IPS-18a (cell line): ENCODE data around the gene ZSWIM6.

Experiments used
- H3K27ac ChIP-seq: one replicate; pipeline ENCODE4 v1.5.1; 2013; ENCODE audit warnings: low read length
- H3K27me3 ChIP-seq: one replicate; pipeline ENCODE4 v1.6.1; 2013; ENCODE audit warnings: mild to moderate bottlenecking, low read length; ENCODE audit not compliant: control insufficient read depth, insufficient read depth
- H3K36me3 ChIP-seq: one replicate; pipeline ENCODE4 v1.6.1; 2013; ENCODE audit warnings: low read depth, low read length; ENCODE audit not compliant: control insufficient read depth
- H3K4me1 ChIP-seq: one replicate; pipeline ENCODE4 v1.6.1; 2013; ENCODE audit warnings: low read depth, low read length; ENCODE audit not compliant: control insufficient read depth
- H3K4me3 ChIP-seq: one replicate; pipeline ENCODE4 v1.5.1; 2013; ENCODE audit warnings: low read length
- H3K9ac ChIP-seq: one replicate; pipeline ENCODE4 v1.6.1; 2013; ENCODE audit warnings: mild to moderate bottlenecking, low read length, moderate library complexity
- H3K9me3 ChIP-seq: one replicate; pipeline ENCODE4 v1.6.1; 2013; ENCODE audit warnings: low read depth, low read length; ENCODE audit not compliant: control insufficient read depth

The ZSWIM6 gene

DNA sequence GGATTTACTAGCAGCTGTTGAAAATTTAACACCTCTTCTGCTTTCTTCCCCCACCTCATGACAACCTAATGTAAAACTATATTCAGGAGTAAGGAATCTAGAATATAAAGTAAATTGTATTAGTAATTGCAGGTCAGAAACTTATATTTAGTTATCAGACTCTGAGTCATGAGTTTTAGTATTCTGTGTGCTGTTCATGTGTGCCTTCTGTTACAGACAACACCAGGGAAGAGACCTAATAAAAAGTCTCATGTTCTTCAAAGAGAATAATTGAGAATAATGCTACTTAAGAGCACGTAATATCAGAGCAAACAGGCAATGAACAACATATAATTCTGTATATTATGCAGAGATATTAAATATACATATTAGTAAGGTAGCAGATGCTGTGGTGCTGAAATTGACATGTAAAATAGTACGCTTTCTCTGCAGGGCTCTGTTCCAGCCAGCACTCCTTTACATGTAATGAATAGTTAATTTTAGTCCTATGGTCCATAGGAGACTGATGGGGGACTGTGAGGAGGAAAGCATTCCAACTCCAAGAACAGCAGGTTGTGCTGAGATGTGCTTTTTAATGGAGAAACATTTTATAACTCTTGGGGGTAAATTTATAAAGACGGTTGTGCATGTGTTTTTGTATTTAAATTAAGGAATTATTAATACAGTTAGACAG lies 106.4 kb downstream of the ZSWIM6 start:
- Histone ChIP-seq H3K36me3 (no peaks in the 10 kb centered on the region), H3K27ac (no peak overlapping the region), H3K4me3 (no peak overlapping the region), H3K4me1 (no peaks in the 10 kb centered on the region), H3K27me3 (no peaks in the 10 kb centered on the region), H3K9ac (no peak overlapping the region), H3K9me3 (peaks cover 21% of the 10 kb centered on the region)

DNA sequence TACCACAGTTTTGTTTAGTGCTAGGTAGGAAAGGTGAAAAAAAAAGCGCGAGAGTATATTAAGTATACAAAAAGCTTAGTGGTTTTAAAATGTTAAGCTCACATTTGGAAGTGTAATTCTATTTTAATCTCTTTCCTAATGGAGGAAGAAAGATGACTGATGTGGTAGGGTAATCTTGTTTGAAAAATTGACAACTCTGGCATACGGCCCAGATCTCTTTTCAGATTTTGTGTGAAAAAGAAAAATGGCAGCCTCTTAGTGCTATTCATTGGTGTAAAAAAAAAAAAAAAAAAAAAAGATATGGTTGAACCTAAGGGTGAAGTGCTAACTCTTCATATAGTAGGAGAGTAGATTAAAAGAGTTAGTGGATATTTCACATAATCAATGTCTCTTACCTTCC lies 108.0 kb downstream of the ZSWIM6 start:
- H3K36me3 ChIP-seq: no peaks in the 10 kb centered on the region
- no peak overlapping the region for H3K4me3 ChIP-seq
- H3K27me3 ChIP-seq: no peaks in the 10 kb centered on the region
- no peak overlapping the region for H3K9ac ChIP-seq
- H3K27ac ChIP-seq: no peak overlapping the region
- peaks cover 23% of the 10 kb centered on the region for H3K9me3 ChIP-seq
- no peaks in the 10 kb centered on the region for H3K4me1 ChIP-seq

DNA sequence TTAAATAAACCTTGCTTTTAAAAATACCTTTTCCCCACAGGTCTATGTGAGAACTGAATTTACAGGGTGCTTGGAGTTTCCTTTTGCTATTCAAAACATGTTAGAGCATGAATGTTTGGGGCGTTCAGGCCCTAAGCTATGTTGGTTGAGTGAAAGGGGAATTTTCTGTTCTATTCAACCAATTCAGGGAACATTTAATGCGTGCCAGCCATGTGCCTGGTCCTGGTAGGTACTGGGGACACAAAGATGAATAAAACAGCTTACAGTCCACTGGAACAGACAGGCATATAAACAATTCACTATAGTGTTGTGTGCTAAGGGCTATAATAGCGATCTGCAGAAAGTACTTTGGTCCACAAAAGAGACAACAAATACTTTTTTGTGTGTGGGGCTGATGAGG lies 108.5 kb downstream of the ZSWIM6 start:
- Histone ChIP-seq H3K9me3 (peaks cover 23% of the 10 kb centered on the region), H3K36me3 (no peaks in the 10 kb centered on the region), H3K4me1 (no peaks in the 10 kb centered on the region)

GRCh38 chr5:61441742-61442141 lies 109.7 kb downstream of the ZSWIM6 start:
- Histone ChIP-seq H3K4me1 (no peaks in the 10 kb centered on the region), H3K4me3 (no peak overlapping the region), H3K27me3 (no peaks in the 10 kb centered on the region), H3K36me3 (no peaks in the 10 kb centered on the region), H3K9me3 (peaks cover 23% of the 10 kb centered on the region), H3K27ac (no peak overlapping the region), H3K9ac (no peak overlapping the region)

More for the DNA sequence above, 108.5 kb downstream of the ZSWIM6 start:
- H3K27me3 ChIP-seq: no peaks in the 10 kb centered on the region
- no peak overlapping the region for H3K4me3 ChIP-seq
- H3K9ac ChIP-seq: no peak overlapping the region
- H3K27ac ChIP-seq: no peak overlapping the region

GRCh38 chr5:61447780-61448495 lies 115.9 kb downstream of the ZSWIM6 start:
- H3K4me3 ChIP-seq: no peak overlapping the region
- peaks cover 6% of the 10 kb centered on the region for H3K9me3 ChIP-seq
- no peaks in the 10 kb centered on the region for H3K36me3 ChIP-seq
- peaks cover 7% of the 10 kb centered on the region for H3K4me1 ChIP-seq
- no peak overlapping the region for H3K9ac ChIP-seq
- H3K27ac ChIP-seq: no peak overlapping the region
- no peaks in the 10 kb centered on the region for H3K27me3 ChIP-seq

GRCh38 chr5:61449804-61450492 lies 117.9 kb downstream of the ZSWIM6 start:
- Histone ChIP-seq H3K27ac (no peak overlapping the region), H3K9me3 (no peaks in the 10 kb centered on the region), H3K4me1 (peaks cover 7% of the 10 kb centered on the region), H3K36me3 (no peaks in the 10 kb centered on the region), H3K4me3 (no peak overlapping the region), H3K27me3 (no peaks in the 10 kb centered on the region), H3K9ac (no peak overlapping the region)

DNA sequence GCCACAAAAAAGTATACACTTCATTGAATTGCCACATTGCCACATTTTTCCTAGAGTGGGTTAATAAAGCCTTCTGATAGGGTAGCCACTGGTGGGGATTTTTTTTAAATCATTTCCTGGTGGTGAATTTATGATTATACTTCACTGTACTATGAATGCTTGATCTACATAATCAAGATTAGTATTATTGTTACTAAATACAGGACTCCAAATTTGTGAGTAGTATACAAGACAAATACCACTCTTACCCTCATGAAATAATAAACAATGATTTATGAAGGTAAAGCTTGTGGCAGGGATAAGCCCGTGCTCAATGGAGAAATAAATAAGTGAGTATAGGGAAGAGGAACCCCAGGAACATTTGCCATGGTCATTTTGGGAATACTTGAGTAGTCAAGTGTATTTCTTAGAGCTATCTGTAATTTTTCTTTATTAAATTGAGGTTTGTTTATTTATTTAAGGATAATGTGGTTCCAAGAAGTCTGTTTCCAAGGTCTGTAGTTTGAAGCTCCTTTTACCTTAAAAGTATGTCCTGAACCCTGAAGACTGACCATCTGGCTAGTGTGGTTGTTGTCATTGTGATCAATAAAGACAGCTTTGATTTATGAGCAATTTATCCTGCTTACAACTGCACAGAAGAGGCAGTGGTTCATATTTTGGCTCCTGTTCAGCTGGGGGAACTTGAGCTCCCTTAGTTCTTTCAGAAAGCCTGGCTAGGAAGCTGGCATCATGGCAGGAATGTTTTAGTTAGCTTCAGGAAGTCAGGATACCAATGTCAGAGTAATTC lies 118.6 kb downstream of the ZSWIM6 start:
- Histone ChIP-seq H3K4me3 (no peak overlapping the region), H3K9me3 (no peaks in the 10 kb centered on the region), H3K4me1 (peaks cover 11% of the 10 kb centered on the region), H3K27ac (no peak overlapping the region), H3K9ac (no peak overlapping the region), H3K27me3 (no peaks in the 10 kb centered on the region), H3K36me3 (no peaks in the 10 kb centered on the region)

GRCh38 chr5:61455179-61456006 lies 123.3 kb downstream of the ZSWIM6 start:
- H3K27ac ChIP-seq: no peak overlapping the region
- no peaks in the 10 kb centered on the region for H3K9me3 ChIP-seq
- no peaks in the 10 kb centered on the region for H3K27me3 ChIP-seq
- peak overlapping the region; percentile 3 for H3K4me3 ChIP-seq
- H3K4me1 ChIP-seq: peaks cover 13% of the 10 kb centered on the region
- no peaks in the 10 kb centered on the region for H3K36me3 ChIP-seq
- H3K9ac ChIP-seq: no peak overlapping the region

DNA sequence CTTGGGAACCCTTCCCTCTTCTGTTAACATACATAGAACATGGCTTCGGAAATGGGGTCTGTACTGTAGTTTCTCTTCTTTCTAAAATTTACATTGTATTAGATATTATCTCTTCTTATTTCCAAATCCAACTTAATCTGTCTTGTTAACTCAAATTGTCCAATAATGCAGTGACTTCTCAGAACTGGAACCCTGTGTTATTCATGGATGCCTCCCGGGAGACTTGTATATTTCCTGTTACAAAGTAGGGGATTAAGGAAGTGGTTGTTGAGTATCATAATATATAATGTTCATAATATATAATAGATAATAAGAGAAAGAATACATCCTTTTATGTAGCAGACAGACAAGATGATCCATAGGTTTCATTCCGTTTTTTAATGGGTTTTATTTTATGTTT lies 128.4 kb downstream of the ZSWIM6 start:
- Histone ChIP-seq H3K27ac (no peak overlapping the region), H3K4me3 (no peak overlapping the region), H3K27me3 (no peaks in the 10 kb centered on the region), H3K36me3 (no peaks in the 10 kb centered on the region), H3K4me1 (peaks cover 9% of the 10 kb centered on the region), H3K9me3 (no peaks in the 10 kb centered on the region), H3K9ac (no peak overlapping the region)

- Histone ChIP-seq H3K4me1 (peaks cover 1% of the 10 kb centered on the region), H3K9ac (no peak overlapping the region)
These were observed 129.4 kb downstream of the ZSWIM6 start for GRCh38 chr5:61461417-61461816.

More at GRCh38 chr5:61461417-61461816, 129.4 kb downstream of the ZSWIM6 start:
- Histone ChIP-seq H3K36me3 (no peaks in the 10 kb centered on the region), H3K4me3 (no peak overlapping the region), H3K27me3 (no peaks in the 10 kb centered on the region), H3K27ac (no peak overlapping the region), H3K9me3 (no peaks in the 10 kb centered on the region)
